Measurements from ENCODE around the gene CCDC33.

- TF ChIP-seq CTCF (IDR thresholded peaks at IDR 0.05; ENCODE audit: extremely low read depth in 1 of 2, insufficient read depth in 1 of 2, low read depth in 1 of 2, low read length in 2 of 2) (no peak), EZH2 (IDR thresholded peaks at IDR 0.05; ENCODE audit: borderline replicate concordance, low read depth, low read length, severe bottlenecking) (no peak), POLR2AphosphoS5 (IDR thresholded peaks at IDR 0.05; ENCODE audit: insufficient read depth, low read depth, low read length) (no peak), POLR2A (IDR thresholded peaks at IDR 0.05; ENCODE audit: low read depth, low read length) (no peak)
Measured at GRCh38 chr15:74258456-74259291, 22.5 kb downstream of the CCDC33 start.

Data from endothelial cell of umbilical vein (primary cell).